GM18867 (cell line): Measurements from ENCODE around the gene CCDC91.
"Not testable (repeated sequence)": the region's sequence is repeated elsewhere in the genome, so short reads cannot be mapped to it uniquely, and the experiment has no call there.

Source experiments
- ATAC-seq: cut with Tn5 transposase; IDR thresholded peaks from one replicate; pipeline ENCODE4 v1.9.1; 2021; ENCODE audit warnings: mild to moderate bottlenecking, moderate library complexity; ENCODE audit not compliant: unreplicated experiment

The CCDC91 gene

DNA sequence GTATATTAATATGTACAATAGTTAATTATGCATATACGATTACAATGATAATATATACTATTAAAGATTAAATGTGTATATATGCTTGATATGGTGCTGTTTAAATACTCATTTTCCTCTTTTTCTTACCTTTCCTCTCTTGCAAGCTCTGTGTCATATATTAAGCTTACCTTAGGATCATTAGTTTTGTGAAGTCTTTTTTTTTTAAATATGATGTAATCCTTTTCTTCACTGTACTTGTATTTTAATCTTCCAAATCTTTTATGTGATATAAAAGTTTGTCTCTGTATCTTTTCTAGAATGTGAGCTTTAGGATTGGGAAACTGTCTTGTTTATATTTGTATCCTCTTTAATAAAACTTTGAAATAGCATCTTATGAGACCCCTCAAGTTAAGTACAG is 88.7 kb downstream of the CCDC91 start:
- no peak for ATAC-seq

- no peak for ATAC-seq
Measured at GRCh38 chr12:28286352-28286751, 96.1 kb downstream of the CCDC91 start.

DNA sequence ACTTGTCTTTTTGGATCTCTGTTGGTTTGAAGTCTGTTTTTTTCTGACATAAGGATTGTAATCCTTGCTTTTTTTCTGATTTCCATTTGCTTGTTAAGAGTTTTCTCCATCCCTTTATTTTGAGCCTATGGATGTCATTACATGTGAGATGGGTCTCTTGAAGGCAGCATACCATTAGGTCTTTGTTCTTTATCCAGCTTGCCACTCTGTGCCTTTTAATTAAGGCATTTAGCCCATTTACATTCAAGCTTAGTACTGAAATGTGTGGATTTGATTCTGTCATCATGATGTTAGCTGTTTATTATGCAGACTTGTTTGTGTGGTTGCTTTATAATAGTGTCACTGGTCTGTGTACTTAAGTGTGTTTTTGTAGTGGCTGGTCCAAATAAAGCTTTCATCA is 100.0 kb downstream of the CCDC91 start:
- ATAC-seq = no peak

DNA sequence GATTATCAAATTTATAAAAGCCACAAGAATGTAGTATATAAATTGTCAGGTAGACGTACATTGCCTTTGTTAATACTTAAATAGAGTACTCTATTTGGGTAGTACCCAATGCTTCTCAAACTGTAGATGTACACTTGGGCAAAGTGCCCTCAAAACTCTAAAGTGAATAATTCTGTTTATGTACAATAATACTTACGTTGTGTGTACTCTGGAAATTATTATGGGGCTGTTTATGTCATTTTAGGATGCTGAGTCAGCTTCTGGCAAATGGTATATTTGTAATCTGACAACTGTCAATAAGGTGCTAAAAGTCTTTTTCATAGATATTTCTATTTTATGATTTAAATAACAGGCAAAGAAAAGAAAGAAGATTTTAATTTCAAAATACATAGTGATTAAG is 102.4 kb downstream of the CCDC91 start:
- no peak for ATAC-seq

- no peak for ATAC-seq
Measured at GRCh38 chr12:28294300-28294699, 104.0 kb downstream of the CCDC91 start.

GRCh38 chr12:28296287-28296686 is 106.0 kb downstream of the CCDC91 start:
- no peak for ATAC-seq

DNA sequence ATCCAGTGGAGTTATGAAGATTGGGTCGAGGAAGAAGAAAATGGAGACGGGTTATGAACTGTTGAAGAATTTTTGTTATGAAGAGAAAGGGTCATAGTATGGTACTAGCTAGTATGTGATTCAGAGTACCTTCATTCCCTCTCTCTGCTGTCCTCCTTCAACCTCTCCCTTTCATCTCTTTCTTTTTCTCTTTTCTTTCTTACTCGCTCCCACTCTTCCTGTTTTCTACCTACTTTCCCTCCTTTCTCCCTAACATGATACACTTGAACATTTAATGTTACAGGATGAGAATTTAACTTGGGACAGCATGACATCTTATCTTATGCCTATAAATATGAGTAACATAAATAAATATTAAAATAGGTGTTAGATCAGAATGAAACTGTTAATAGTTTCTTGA is 112.9 kb downstream of the CCDC91 start:
- ATAC-seq = no peak

DNA sequence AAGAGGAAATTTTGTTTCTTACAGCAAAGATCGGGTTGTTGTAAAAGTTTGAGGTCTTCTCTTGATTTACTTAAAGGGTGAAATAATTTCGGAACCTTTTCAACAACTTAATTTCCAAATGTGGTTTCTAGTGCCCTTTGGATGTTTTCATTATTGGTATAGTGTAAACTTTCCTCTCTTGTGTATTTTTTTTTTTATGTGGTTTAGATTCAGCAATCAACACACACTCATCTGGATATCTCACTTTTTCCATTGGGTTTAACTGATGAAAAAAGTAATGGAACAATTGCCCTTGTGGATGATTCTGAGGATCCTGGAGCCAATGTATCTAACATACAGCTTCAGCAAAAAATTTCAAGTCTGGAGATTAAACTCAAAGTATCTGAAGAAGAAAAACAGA is 116.3 kb downstream of the CCDC91 start:
- no peak for ATAC-seq

DNA sequence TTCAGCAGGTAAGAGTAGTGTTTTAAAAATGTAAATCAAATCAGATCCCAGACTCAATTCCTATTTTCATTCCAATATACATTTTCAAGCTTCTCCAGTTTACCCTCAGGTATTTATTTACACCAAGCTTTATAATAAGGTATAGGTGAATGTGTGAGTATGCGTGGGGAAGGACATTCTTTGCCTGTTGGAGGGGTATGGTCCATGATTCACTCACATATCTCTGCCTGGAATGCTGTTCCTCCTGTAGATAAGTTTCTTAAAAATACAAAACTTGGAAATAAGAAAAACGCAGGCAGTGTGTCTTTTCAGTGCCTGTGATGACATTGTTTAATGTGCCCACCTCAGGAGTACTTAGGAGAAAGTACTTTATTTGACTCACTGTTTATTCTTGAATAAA is 118.6 kb downstream of the CCDC91 start:
- ATAC-seq = no peak

GRCh38 chr12:28313631-28314030 is 123.4 kb downstream of the CCDC91 start:
- no peak for ATAC-seq

DNA sequence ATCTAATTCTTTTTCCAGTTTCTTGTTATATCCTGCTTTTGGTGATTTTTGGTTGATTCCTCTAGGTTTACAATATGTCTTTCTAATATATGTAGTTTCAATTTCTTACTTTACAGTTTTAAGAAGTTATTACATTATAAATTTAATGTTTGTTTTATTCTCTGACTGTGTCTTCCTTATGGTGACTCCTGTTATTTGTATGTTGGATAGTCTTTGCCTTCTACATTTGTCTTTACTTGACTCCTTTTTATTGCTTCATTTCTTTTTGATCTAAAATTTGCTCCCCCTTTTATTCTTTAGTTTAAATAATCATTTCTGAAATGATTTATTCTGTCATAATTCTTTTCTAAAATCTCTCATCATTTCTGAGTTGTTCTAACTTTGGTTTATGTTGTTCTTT is 125.8 kb downstream of the CCDC91 start:
- no peak for ATAC-seq

DNA sequence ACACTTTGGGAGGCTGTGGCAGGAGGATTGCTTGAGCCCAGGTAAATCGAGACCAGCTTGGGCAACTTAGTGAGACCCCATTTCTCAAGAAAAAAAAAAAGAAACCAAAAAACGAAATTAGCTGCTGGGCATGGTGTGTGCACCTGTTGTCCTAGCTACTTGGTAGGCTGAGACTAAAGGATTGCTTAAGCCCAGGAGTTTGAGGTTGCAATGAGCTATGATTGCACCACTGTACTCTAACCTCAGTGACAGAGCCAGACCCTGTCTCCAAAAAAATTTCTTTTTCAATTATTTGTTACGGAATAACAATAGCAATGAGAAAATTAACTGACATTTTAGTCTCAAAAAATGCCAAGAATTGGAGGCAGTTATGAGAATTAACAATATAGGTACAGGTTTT is 128.0 kb downstream of the CCDC91 start:
- ATAC-seq = no peak

GRCh38 chr12:28320353-28320752 is 130.1 kb downstream of the CCDC91 start:
- no peak for ATAC-seq

DNA sequence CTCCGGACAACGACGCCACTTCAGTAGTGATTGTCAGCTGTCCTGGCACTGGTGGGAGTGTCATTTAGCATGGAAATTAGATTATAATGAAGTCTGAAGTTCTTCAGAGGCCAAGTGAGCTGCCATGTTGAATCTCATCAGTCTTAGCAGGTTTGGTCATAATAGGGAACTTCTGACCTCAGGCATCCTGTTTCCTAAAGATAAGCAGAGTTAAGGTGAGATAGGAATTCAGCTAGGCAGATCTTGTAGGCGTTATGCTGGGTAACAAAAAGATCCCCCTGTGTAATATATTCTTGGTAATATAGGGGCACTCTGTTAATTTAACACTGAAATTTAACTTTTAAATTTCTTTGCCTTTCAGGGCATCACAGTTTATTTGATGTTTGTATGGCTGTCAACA is 137.5 kb downstream of the CCDC91 start:
- ATAC-seq = no peak

DNA sequence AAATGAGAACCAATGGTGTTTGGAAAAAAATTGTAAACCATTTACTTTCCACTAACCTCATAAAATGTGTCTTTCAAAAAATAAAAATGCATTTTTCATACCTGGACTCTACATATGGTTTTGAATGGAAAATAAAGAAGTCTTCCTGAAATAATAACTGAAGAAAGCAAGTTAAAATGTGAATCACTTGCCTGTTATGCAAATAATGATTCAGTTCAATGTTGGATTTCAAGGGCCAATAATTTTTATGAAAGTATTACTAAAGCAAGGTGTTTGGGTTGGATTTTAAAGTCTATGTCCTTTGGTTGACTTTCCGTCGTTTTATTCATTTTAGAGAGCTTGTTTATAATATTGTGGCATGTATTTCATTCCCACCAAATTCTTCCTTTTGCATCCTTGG is 138.7 kb downstream of the CCDC91 start:
- no peak for ATAC-seq

- not testable (repeated sequence) for ATAC-seq
Measured at GRCh38 chr12:28329727-28330126, 139.5 kb downstream of the CCDC91 start.

- ATAC-seq = not testable (repeated sequence)
Measured at GRCh38 chr12:28330232-28330631, 140.0 kb downstream of the CCDC91 start.

DNA sequence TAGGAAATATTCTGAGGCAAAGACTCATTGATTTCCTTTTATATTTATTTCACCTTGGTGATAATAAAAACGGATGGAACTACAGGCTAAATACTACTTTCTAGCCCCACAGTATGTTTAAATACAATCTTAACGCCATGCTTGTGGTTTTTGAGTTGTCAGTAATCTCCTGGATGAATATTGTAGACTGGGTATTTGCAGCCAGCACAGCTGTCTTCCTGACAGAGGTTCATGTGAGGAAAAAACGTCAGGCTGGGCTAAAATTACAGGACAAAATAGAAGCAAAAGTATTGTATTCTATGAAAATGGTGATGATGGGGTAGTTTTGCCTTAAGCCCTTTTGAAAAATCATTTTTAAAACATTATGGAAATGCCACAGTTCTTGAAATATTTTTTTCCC is 140.9 kb downstream of the CCDC91 start:
- no peak for ATAC-seq

DNA sequence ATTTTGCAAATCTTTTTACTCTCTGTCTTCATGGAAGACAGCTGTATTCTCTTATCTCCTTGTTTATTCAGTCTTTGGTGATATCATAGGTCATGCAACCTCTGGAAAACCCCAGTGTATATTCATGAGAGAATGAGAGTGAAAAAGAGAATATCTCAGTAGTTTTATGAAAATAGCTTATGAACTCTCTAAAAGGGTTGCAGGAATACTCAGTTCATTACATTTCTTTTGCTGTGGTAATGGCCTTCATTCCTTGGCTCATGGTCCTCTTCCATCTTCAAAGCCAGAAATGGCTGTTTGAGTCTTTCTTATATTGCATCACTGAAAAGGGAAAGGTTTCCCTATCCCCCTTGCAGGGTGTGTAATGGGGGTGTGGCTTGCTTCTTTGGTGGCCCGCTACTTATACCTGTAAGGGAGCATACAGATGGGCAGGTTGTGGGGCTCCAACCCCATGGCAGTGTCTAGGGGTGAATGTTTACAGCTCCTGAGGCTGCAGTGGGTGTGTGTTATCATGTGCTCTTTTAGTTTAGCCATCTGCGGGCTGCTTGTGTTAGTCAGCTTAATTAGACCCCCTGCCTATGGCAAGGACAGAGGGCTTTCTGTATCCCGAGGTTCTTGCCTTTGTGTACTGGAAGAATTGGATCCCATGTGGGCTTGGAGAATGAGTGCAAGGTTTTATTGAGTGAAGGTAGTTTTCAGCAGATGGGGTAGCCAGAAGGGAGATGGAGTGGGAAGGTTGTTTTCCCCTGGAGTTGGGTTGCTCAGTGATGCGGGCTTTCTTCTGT is 150.2 kb downstream of the CCDC91 start:
- no peak for ATAC-seq

DNA sequence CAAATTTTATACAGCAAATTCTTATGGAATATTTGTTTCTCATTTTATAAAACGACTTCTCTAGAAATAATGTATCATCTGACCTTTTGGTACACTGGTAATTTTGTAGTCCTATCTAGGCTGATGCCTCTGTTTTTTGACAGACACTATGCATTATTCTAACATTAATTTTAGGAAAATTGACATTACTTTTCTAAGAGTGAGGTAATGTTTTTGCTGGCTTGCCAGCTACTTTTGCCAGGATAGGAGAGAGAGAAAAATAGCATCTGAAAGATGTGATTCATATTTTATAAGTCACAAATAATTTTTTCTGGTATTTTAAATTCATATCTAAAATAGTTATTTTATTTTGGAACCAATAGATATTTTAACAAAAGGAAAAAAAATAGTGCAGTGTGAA is 153.5 kb downstream of the CCDC91 start:
- no peak for ATAC-seq

DNA sequence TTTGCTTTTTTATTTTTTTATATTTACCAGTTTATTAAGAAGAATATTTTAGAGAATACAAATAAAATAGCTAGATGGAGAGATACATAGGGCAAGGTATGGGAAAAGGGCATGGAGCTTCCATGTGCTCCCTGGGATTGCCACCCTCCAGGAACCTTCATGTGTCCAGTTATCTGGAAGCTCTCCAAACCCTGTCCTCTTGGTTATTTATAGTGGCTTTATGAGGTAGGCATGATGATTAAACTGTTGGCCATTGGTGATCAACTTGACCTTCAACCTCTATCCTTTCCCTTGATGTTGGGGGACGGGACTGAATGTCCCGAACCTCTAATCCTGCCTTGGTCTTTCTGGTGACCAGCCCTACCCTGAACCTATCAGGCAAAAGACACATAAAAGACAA is 156.3 kb downstream of the CCDC91 start:
- no peak for ATAC-seq

- ATAC-seq = no peak
Measured at GRCh38 chr12:28349196-28349595, 158.9 kb downstream of the CCDC91 start.

GRCh38 chr12:28350502-28350901 is 160.2 kb downstream of the CCDC91 start:
- no peak for ATAC-seq
